GM23338 (cell line): ENCODE measurements around the gene RNF167. TPM values are rescaled to one million over a fixed set of nuclear protein-coding genes. Genes with fewer than 3 reads are reported as not detected.
A peak's percentile ranks its signal among the peaks of the same experiment; 100 is the strongest.

ENCODE experiments used
- ATAC-seq: fragments of 200-7000 bp; cut with Tn5 transposase; 3 replicates; pipeline ENCODE4 v1.9.1; 2020
- DNase-seq: peaks from one replicate; pipeline ENCODE4 v3.0.0-alpha.2; 2015; ENCODE audit warnings: low spot score
- H2AFZ ChIP-seq: fragments of 200-600 bp; sonication (generic); 2 replicates; pipeline ENCODE4 v1.8.0; 2016; ENCODE audit warnings: antibody characterized with exemption, mild to moderate bottlenecking, moderate library complexity
- H3F3A ChIP-seq: fragments of 200-600 bp; sonication (generic); replicated peaks from 2 replicates; pipeline ENCODE4 v1.8.0; 2017; ENCODE audit warnings: antibody characterized with exemption, mixed run types, low read depth
- H3K27ac ChIP-seq: fragments of 200-600 bp; sonication (generic); 2 replicates; pipeline ENCODE4 v1.6.1; 2016; ENCODE audit warnings: low read depth
- H3K27me3 ChIP-seq: fragments of 200-600 bp; sonication (generic); 2 replicates; pipeline ENCODE4 v1.8.0; 2016; ENCODE audit warnings: mild to moderate bottlenecking, mixed run types, moderate library complexity; ENCODE audit not compliant: insufficient read depth
- H3K36me3 ChIP-seq: fragments of 200-600 bp; sonication (generic); 2 replicates; pipeline ENCODE4 v1.8.0; 2016; ENCODE audit warnings: mild to moderate bottlenecking; ENCODE audit not compliant: insufficient read depth
- H3K4me1 ChIP-seq: fragments of 200-600 bp; sonication (generic); 2 replicates; pipeline ENCODE4 v1.8.0; 2016; ENCODE audit warnings: mild to moderate bottlenecking, moderate library complexity; ENCODE audit not compliant: insufficient read depth
- H3K4me2 ChIP-seq: fragments of 200-600 bp; sonication (generic); 2 replicates; pipeline ENCODE4 v1.7.1; 2017; ENCODE audit warnings: mixed run types
- H3K4me3 ChIP-seq: fragments of 200-600 bp; sonication (generic); 2 replicates; pipeline ENCODE4 v1.6.1; 2016; ENCODE audit warnings: mixed run types
- H3K79me2 ChIP-seq: fragments of 200-600 bp; sonication (generic); replicated peaks from 2 replicates; pipeline ENCODE4 v1.8.0; 2017; ENCODE audit warnings: mild to moderate bottlenecking; ENCODE audit not compliant: insufficient read depth
- H3K9me2 ChIP-seq: fragments of 200-600 bp; sonication (generic); 2 replicates; pipeline ENCODE4 v1.8.0; 2017; ENCODE audit not compliant: insufficient read depth
- H4K20me1 ChIP-seq: fragments of 200-600 bp; sonication (generic); replicated peaks from 2 replicates; pipeline ENCODE4 v1.8.0; 2017; ENCODE audit warnings: mild to moderate bottlenecking; ENCODE audit not compliant: insufficient read depth
- H3K27ac Mint-ChIP-seq: 2 replicates; pipeline ENCODE4 v1.8.0; 2020; ENCODE audit warnings: inconsistent platforms, mild to moderate bottlenecking, moderate library complexity, mixed read lengths
- H3K27me3 Mint-ChIP-seq: 3 replicates; pipeline ENCODE4 v1.8.0; 2022; ENCODE audit warnings: low read depth, mild to moderate bottlenecking, moderate library complexity, mixed read lengths, inconsistent platforms; ENCODE audit not compliant: insufficient read depth, poor library complexity
- H3K36me3 Mint-ChIP-seq: 3 replicates; pipeline ENCODE4 v1.8.0; 2021; ENCODE audit warnings: low read depth, mild to moderate bottlenecking, inconsistent platforms, moderate library complexity, mixed read lengths
- H3K4me1 Mint-ChIP-seq: 3 replicates; pipeline ENCODE4 v1.8.0; 2020; ENCODE audit warnings: mild to moderate bottlenecking, inconsistent platforms, mixed read lengths
- H3K4me3 Mint-ChIP-seq: 3 replicates; pipeline ENCODE4 v1.8.0; 2021; ENCODE audit warnings: moderate library complexity, mild to moderate bottlenecking, inconsistent platforms, mixed read lengths
- H3K9me3 Mint-ChIP-seq: 3 replicates; pipeline ENCODE4 v1.8.0; 2020; ENCODE audit warnings: moderate library complexity, mild to moderate bottlenecking, inconsistent platforms, mixed read lengths
- CREB1 ChIP-seq: fragments of 250-450 bp; sonication (Bioruptor Pico); IDR thresholded peaks from 2 replicates; pipeline ENCODE4 v1.5.0; 2020; ENCODE audit warnings: low read depth, mild to moderate bottlenecking, moderate library complexity
- EZH2 ChIP-seq: fragments of 200-600 bp; sonication (generic); IDR thresholded peaks from one replicate; pipeline ENCODE4 v1.8.0; 2017; ENCODE audit warnings: antibody characterized with exemption, mild to moderate bottlenecking, low read depth; ENCODE audit not compliant: unreplicated experiment
- EZH2phosphoT487 ChIP-seq: fragments of 200-600 bp; sonication (generic); IDR thresholded peaks from one replicate; pipeline ENCODE4 v1.8.1; 2018; ENCODE audit warnings: antibody characterized with exemption; ENCODE audit not compliant: unreplicated experiment
- JUNB ChIP-seq: IDR thresholded peaks from one replicate; pipeline ENCODE4 v1.6.1; 2016; ENCODE audit warnings: antibody characterized with exemption; ENCODE audit not compliant: unreplicated experiment
- NANOG ChIP-seq: IDR thresholded peaks from 2 replicates; pipeline ENCODE4 v1.6.1; 2016; ENCODE audit warnings: antibody characterized with exemption, borderline replicate concordance
- POLR2AphosphoS5 ChIP-seq: IDR thresholded peaks from 2 replicates; pipeline ENCODE4 v1.6.1; 2016; ENCODE audit warnings: antibody characterized with exemption, low read depth
- ZNF114 ChIP-seq: fragments of 250-450 bp; sonication (Bioruptor Pico); IDR thresholded peaks from 2 replicates; pipeline ENCODE4 v1.5.0; 2020; ENCODE audit warnings: mild to moderate bottlenecking, moderate library complexity
- ZNF462 ChIP-seq: fragments of 250-450 bp; sonication (Bioruptor Pico); IDR thresholded peaks from 2 replicates; pipeline ENCODE4 v1.5.0; 2020; ENCODE audit warnings: mild to moderate bottlenecking, moderate library complexity
- polyA plus RNA-seq: library from polyadenylated mRNA; unstranded; fragments of >200 nt; fragmentation: Nextera tagmentation; extraction: Ambion mirVana; gene quantifications from 2 replicates; pipeline ENCODE4 v1.2.1, GENCODE V29; 2016
- total RNA-seq: library from RNA; depleted of rRNA; stranded (reverse); fragments of >200 nt; shearing (Covaris generic); gene quantifications from 2 replicates; pipeline ENCODE4 v1.2.3, GENCODE V29; 2014

Gene RNF167
- total and polyA plus RNA-seq, 2 experiments from 2014 or later: 61.2 to 84.4 TPM

GRCh38 chr17:4898351-4898750 lies 41.7 kb upstream of the RNF167 start:
- peaks cover 9% of the 10 kb centered on the region for H3K27me3 ChIP-seq
- H3K27ac ChIP-seq: no peak overlapping the region
- no peaks in the 10 kb centered on the region for H3K9me2 ChIP-seq
- DNase-seq (no peak), ATAC-seq (no peak)
- H3K4me1 ChIP-seq: 0 out of 2 replicates have a peak, but pooled peaks cover 5% of the 10 kb centered on the region
- no peaks in the 10 kb centered on the region for H4K20me1 ChIP-seq
- H3K79me2 ChIP-seq: no peaks in the 10 kb centered on the region
- Mint-ChIP-seq H3K27ac (peak overlapping the region; percentile 74; the same call in 1 of the 2 replicates), H3K9me3 (no peaks in the 10 kb centered on the region), H3K27me3 (peaks cover 31% of the 10 kb centered on the region), H3K4me3 (peak overlapping the region; percentile 72), H3K36me3 (peaks cover 14% of the 10 kb centered on the region; the same call in 2 of the 3 replicates), H3K4me1 (peaks cover 21% of the 10 kb centered on the region)
- H2AFZ ChIP-seq: no peak overlapping the region
- H3K4me3 ChIP-seq: peak overlapping the region; percentile 77; the same call in 1 of the 2 replicates
- peaks cover 37% of the 10 kb centered on the region for H3F3A ChIP-seq
- H3K36me3 ChIP-seq: no peaks in the 10 kb centered on the region; the same call in 1 of the 2 replicates
- TF ChIP-seq EZH2: no peak
- TF ChIP-seq NANOG: no peak
- TF ChIP-seq POLR2AphosphoS5: no peak
- no peak for TF ChIP-seq ZNF114 (CRISPR knock-in tag)
- TF ChIP-seq JUNB: no peak
- TF ChIP-seq EZH2phosphoT487: no peak
- no peak for TF ChIP-seq ZNF462
- TF ChIP-seq CREB1 (CRISPR knock-in tag): no peak
- H3K4me2 ChIP-seq: peak overlapping the region; percentile 95
